HEK293 (cell line): Measurements from ENCODE around the gene GPATCH3.

Experiments used
- CTCF ChIP-seq: fragments of 450-650 bp; formaldehyde crosslinking; IDR thresholded peaks from 2 replicates; pipeline ENCODE4 v1.5.1; 2016; ENCODE audit warnings: missing biosample characterization, missing genetic modification characterization
- ELK4 ChIP-seq: IDR thresholded peaks from 2 replicates; pipeline ENCODE4 v1.6.1; 2011; ENCODE audit warnings: mild to moderate bottlenecking, low read depth, low read length, borderline replicate concordance
- KLF7 ChIP-seq: fragments of 450-650 bp; formaldehyde crosslinking; IDR thresholded peaks from 2 replicates; pipeline ENCODE4 v1.5.1; 2016; ENCODE audit warnings: missing biosample characterization, missing genetic modification characterization, borderline replicate concordance
- YY1 ChIP-seq: fragments of 450-650 bp; formaldehyde crosslinking; IDR thresholded peaks from 2 replicates; pipeline ENCODE4 v1.5.1; 2018; ENCODE audit warnings: missing biosample characterization, missing genetic modification characterization
- ZNF24 ChIP-seq: fragments of 450-650 bp; formaldehyde crosslinking; IDR thresholded peaks from 2 replicates; pipeline ENCODE4 v1.5.1; 2016; ENCODE audit warnings: missing biosample characterization, missing genetic modification characterization
- ZNF266 ChIP-seq: fragments of 450-650 bp; formaldehyde crosslinking; IDR thresholded peaks from 2 replicates; pipeline ENCODE4 v1.5.1; 2016; ENCODE audit warnings: missing biosample characterization, missing genetic modification characterization, low read depth
- ZNF274 ChIP-seq, 2 experiments: fragments of 200-500 bp in 1 of 2; fragments of 450-650 bp in 1 of 2; sonication (Bioruptor generic) in 1 of 2; formaldehyde crosslinking in 1 of 2; IDR thresholded peaks; 2 replicates each; pipeline versions ENCODE4 v1.5.1 to v1.6.1; 2014 to 2016; ENCODE audit warnings: borderline replicate concordance in 1 of 2, inconsistent platforms in 1 of 2, low read length in 1 of 2, missing biosample characterization in 1 of 2, missing genetic modification characterization in 1 of 2
- ZNF324 ChIP-seq: fragments of 450-650 bp; formaldehyde crosslinking; IDR thresholded peaks from 2 replicates; pipeline ENCODE4 v1.5.1; 2016; ENCODE audit warnings: missing biosample characterization, missing genetic modification characterization
- ZNF433 ChIP-seq: fragments of 450-650 bp; formaldehyde crosslinking; IDR thresholded peaks from 2 replicates; pipeline ENCODE4 v1.5.1; 2016; ENCODE audit warnings: missing biosample characterization, missing genetic modification characterization, low read depth
- ZNF76 ChIP-seq: fragments of 450-650 bp; formaldehyde crosslinking; IDR thresholded peaks from 2 replicates; pipeline ENCODE4; 2016; ENCODE audit warnings: low read depth, missing biosample characterization, missing genetic modification characterization, borderline replicate concordance
- TF ChIP-seq, protein P1 (sequence below): fragments of 450-650 bp; formaldehyde crosslinking; IDR thresholded peaks from 2 replicates; pipeline ENCODE4 v1.5.1; 2016; ENCODE audit warnings: missing biosample characterization, missing genetic modification characterization
- TF ChIP-seq, protein P2 (sequence below): fragments of 450-650 bp; formaldehyde crosslinking; IDR thresholded peaks from 2 replicates; pipeline ENCODE4 v1.5.1; 2016; ENCODE audit warnings: missing biosample characterization, missing genetic modification characterization
- TF ChIP-seq, protein P3 (sequence below): fragments of 450-650 bp; formaldehyde crosslinking; IDR thresholded peaks from 2 replicates; pipeline ENCODE4 v1.5.1; 2016; ENCODE audit warnings: missing biosample characterization, missing genetic modification characterization, borderline replicate concordance

- TF ChIP-seq ZNF24 (tag by site-specific recombination) (no peak), CTCF (tag by site-specific recombination) (no peak), YY1 (no peak), ZNF324 (tag by site-specific recombination) (no peak), ZNF274 (IDR thresholded peaks at IDR 0.05; ENCODE audit: low read length) (no peak), ZNF274 (tag by site-specific recombination; IDR thresholded peaks at IDR 0.05; ENCODE audit: borderline replicate concordance) (no peak), KLF7 (no peak), ELK4 (no peak), ZNF76 (tag by site-specific recombination) (no peak), ZNF266 (no peak), ZNF433 (tag by site-specific recombination) (no peak)
- TF ChIP-seq, protein P1, sequence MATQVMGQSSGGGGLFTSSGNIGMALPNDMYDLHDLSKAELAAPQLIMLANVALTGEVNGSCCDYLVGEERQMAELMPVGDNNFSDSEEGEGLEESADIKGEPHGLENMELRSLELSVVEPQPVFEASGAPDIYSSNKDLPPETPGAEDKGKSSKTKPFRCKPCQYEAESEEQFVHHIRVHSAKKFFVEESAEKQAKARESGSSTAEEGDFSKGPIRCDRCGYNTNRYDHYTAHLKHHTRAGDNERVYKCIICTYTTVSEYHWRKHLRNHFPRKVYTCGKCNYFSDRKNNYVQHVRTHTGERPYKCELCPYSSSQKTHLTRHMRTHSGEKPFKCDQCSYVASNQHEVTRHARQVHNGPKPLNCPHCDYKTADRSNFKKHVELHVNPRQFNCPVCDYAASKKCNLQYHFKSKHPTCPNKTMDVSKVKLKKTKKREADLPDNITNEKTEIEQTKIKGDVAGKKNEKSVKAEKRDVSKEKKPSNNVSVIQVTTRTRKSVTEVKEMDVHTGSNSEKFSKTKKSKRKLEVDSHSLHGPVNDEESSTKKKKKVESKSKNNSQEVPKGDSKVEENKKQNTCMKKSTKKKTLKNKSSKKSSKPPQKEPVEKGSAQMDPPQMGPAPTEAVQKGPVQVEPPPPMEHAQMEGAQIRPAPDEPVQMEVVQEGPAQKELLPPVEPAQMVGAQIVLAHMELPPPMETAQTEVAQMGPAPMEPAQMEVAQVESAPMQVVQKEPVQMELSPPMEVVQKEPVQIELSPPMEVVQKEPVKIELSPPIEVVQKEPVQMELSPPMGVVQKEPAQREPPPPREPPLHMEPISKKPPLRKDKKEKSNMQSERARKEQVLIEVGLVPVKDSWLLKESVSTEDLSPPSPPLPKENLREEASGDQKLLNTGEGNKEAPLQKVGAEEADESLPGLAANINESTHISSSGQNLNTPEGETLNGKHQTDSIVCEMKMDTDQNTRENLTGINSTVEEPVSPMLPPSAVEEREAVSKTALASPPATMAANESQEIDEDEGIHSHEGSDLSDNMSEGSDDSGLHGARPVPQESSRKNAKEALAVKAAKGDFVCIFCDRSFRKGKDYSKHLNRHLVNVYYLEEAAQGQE (tag by site-specific recombination) = no peak
- TF ChIP-seq, protein P2, sequence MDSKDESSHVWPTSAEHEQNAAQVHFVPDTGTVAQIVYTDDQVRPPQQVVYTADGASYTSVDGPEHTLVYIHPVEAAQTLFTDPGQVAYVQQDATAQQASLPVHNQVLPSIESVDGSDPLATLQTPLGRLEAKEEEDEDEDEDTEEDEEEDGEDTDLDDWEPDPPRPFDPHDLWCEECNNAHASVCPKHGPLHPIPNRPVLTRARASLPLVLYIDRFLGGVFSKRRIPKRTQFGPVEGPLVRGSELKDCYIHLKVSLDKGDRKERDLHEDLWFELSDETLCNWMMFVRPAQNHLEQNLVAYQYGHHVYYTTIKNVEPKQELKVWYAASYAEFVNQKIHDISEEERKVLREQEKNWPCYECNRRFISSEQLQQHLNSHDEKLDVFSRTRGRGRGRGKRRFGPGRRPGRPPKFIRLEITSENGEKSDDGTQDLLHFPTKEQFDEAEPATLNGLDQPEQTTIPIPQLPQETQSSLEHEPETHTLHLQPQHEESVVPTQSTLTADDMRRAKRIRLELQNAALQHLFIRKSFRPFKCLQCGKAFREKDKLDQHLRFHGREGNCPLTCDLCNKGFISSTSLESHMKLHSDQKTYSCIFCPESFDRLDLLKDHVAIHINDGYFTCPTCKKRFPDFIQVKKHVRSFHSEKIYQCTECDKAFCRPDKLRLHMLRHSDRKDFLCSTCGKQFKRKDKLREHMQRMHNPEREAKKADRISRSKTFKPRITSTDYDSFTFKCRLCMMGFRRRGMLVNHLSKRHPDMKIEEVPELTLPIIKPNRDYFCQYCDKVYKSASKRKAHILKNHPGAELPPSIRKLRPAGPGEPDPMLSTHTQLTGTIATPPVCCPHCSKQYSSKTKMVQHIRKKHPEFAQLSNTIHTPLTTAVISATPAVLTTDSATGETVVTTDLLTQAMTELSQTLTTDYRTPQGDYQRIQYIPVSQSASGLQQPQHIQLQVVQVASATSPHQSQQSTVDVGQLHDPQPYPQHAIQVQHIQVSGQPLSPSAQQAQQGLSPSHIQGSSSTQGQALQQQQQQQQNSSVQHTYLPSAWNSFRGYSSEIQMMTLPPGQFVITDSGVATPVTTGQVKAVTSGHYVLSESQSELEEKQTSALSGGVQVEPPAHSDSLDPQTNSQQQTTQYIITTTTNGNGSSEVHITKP (tag by site-specific recombination) = no peak
- TF ChIP-seq, protein P3, sequence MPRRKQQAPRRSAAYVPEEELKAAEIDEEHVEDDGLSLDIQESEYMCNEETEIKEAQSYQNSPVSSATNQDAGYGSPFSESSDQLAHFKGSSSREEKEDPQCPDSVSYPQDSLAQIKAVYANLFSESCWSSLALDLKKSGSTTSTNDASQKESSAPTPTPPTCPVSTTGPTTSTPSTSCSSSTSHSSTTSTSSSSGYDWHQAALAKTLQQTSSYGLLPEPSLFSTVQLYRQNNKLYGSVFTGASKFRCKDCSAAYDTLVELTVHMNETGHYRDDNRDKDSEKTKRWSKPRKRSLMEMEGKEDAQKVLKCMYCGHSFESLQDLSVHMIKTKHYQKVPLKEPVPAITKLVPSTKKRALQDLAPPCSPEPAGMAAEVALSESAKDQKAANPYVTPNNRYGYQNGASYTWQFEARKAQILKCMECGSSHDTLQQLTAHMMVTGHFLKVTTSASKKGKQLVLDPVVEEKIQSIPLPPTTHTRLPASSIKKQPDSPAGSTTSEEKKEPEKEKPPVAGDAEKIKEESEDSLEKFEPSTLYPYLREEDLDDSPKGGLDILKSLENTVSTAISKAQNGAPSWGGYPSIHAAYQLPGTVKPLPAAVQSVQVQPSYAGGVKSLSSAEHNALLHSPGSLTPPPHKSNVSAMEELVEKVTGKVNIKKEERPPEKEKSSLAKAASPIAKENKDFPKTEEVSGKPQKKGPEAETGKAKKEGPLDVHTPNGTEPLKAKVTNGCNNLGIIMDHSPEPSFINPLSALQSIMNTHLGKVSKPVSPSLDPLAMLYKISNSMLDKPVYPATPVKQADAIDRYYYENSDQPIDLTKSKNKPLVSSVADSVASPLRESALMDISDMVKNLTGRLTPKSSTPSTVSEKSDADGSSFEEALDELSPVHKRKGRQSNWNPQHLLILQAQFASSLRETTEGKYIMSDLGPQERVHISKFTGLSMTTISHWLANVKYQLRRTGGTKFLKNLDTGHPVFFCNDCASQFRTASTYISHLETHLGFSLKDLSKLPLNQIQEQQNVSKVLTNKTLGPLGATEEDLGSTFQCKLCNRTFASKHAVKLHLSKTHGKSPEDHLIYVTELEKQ (tag by site-specific recombination) = no peak
Observed at GRCh38 chr1:26911399-26912146, 11.3 kb upstream of the GPATCH3 start.
